GM03348 (cell line): ENCODE data around the gene SSRP1.

ENCODE experiments used
- DNase-seq: peaks from one replicate; pipeline ENCODE4 v3.0.0; 2012; ENCODE audit warnings: low spot score

SSRP1 gene

GRCh38 chr11:57336111-57336666, 497 bp upstream of the SSRP1 start:
- DNase-seq = peak; percentile 34

GRCh38 chr11:57335023-57335342, 709 bp downstream of the SSRP1 start:
- no peak for DNase-seq

DNA sequence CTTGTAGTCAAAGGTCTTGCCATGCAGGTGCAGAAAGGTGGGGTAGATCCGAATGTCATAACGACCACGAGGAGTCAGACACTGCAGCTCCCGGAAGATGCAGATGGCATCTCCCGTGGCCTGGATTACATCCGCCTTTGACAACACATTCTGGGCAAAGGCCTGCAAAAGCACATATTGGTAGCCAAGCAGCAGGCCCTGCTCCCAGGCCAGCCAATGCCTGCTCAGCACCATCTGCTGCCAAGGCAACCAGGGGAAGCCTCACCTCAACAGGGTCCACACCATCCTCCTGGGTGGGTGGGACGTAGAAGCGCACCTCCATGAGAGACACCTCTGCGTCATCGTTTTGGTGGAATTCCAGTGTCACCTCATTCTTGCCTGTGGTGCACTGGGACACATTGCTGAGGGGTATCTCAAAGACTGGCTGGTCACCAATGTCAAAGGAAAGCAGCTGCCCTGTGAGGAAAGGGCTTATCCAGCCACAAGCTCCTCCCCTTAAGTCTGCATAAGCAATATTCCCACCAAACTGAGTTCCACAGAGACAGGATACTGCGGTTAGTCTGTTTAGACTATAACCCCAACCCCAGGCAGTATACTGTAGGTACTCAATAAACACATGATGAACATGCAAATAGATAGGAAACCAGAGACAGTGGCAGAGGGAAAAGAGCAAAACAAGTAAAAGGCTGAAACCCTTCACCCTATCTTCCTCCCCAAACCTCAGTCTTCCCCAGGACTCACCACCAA, 2.8 kb downstream of the SSRP1 start:
- DNase-seq = no peak

- DNase-seq = no peak
Measured at GRCh38 chr11:57331720-57332119, 4.0 kb downstream of the SSRP1 start.

GRCh38 chr11:57330029-57330428, 5.7 kb downstream of the SSRP1 start:
- DNase-seq = no peak

- no peak for DNase-seq
Measured at GRCh38 chr11:57327721-57328120, 8.0 kb downstream of the SSRP1 start.

GRCh38 chr11:57325735-57326048, 10.0 kb downstream of the SSRP1 start:
- DNase-seq = no peak

GRCh38 chr11:57324886-57325734, 10.6 kb downstream of the SSRP1 start, which contains the start of gene TNKS1BP1:
TNKS1BP1 (minus strand) TSS chr11:57324952; CDS start chr11:57321885, 3,067 bp downstream.
- peak; percentile 96 for DNase-seq

- DNase-seq = peak; percentile 64
Measured at GRCh38 chr11:57324154-57324885, 11.4 kb downstream of the SSRP1 start.

- DNase-seq = no peak
Measured at GRCh38 chr11:57323855-57324153, 11.9 kb downstream of the SSRP1 start.

GRCh38 chr11:57323167-57323854, 12.4 kb downstream of the SSRP1 start:
- peak; percentile 66 for DNase-seq

- DNase-seq = peak; percentile 97
Measured at GRCh38 chr11:57322256-57323166, 13.2 kb downstream of the SSRP1 start.

- peak; percentile 70 for DNase-seq
Measured at GRCh38 chr11:57321388-57322255, 14.1 kb downstream of the SSRP1 start.

DNA sequence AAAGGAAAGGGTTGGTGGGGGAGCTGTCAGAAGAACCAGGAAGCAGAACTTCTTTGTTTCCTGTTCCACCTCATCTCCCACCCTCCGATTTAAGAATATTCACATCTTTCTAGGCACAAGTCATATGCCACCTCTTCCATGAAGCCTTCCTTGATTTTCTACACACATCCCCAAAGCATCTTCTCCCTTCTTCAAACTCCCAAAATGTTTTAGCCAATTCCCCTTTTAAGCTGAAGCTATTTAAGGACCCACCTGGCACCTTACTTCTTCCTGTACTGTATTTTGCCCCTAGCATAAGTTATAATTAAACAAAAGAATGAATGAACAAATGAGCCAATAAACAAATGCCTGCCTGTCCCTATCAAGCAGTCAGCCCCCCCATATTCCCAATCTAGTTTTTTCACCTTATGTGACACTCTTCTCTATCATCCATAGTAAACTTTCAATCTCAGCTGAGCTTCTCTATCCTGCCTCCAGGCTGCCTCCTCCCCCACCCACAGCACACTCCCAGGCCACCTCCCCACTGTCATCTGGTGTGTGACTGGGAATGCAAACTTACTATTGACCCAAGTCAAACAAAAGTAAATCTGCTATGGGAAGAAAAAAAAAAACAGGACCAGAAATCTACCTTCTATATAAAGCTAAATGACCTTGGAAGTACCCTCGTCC, 14.8 kb downstream of the SSRP1 start:
- DNase-seq = no peak

- no peak for DNase-seq
Measured at GRCh38 chr11:57320067-57320718, 15.5 kb downstream of the SSRP1 start.

DNA sequence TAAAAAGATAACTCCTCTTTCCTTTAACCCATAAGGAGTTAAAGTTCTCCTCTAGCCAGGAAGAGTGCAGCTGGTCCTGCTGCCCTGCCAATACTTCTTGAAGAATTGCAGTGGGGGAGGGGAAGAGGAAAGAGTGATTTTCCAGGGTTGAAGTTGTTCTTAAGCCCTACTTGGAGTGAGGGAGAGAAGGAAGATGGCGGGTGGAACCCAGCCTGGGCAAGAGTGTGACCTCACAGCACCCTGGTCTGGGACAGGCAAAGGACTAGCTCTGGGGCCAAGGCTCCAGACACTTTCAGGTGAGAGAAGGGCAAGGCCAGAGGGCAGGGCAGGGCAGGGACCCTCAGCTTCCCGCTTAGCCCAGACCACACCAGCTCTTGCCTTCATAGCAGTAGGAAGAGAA, 17.5 kb downstream of the SSRP1 start:
- DNase-seq = peak; percentile 33

DNA sequence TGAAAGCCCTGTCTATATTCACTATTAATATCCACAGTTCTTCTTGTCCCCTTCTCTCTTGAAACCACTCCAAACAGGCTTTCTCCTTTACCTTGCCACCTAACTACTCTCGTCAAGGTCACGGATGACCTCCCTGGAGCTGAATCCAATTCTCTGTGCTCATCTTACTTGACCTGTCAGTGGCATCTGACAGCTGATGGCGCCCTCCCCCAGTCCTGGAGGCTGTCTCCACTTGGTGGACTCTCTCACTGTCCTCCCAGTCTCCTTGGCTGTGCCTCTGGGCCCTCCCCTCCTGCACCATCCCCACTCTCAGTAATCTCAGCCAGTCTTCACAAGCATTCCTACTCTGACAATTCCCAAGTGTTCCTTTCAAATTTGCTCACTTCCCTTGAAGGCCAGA, 19.7 kb downstream of the SSRP1 start:
- DNase-seq = no peak

- no peak for DNase-seq
Measured at GRCh38 chr11:57315491-57315890, 20.2 kb downstream of the SSRP1 start.
